ENCODE results near the gene RIPK3. TPM values are rescaled to one million over a fixed set of nuclear protein-coding genes. Genes with fewer than 3 reads are reported as not detected.
A peak's percentile ranks its signal among the peaks of the same experiment; 100 is the strongest.

Gene RIPK3
- total and polyA plus RNA-seq, 4 donors = 1.0 to 2.9 (median 1.9) TPM

DNA sequence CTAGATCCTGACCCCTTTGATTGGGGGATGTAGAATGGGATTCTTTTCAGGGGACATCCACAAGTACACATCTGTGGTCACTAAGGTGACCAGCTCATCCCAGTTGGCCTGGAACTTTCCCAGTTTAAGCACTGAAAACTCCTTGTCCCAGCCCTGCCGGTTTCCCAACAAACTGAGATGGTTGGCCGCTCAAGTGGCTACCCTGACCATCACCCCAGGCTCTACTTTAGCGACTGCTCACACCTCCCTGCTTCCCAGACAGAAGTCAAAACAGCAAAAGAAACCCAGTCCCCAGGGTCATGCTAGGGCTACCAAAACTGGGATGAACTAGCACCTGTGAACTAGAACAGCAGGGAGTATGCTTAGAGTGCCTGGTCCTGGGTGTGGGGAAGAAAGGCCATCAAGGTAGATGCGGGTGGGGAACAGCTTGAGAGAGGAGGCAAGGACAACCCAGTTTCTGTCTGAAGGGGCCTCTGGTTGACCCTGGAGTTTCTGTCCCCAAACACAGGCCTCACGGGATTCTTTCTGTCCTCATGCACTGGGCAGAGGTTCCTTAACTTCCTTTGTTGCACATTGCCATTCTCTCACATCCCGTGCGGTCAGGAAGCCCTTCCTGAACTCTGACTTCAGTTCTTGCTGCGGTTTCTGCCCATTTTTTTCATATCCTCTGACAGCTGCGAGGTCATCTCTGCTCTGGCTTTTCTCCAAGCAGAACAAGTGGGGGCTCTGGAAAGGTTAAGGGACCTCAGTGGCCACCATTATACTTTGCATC is 26.9 kb downstream of the RIPK3 start:
- H3K36me3 ChIP-seq (ENCODE audit: control insufficient read depth in 4 of 4, insufficient read depth in 3 of 4, low read depth in 1 of 4, low read length in 3 of 4) = no peaks in the 10 kb centered on the region
- TF ChIP-seq YY1 (IDR thresholded peaks at IDR 0.05) (peak; percentile 38), SP1 (IDR thresholded peaks at IDR 0.05) (peak; percentile 36), FOXA2 (IDR thresholded peaks at IDR 0.05) (no peak), ZBTB33 (IDR thresholded peaks at IDR 0.05) (no peak), NR2F2 (IDR thresholded peaks at IDR 0.05) (peak; percentile 85), RXRA (IDR thresholded peaks at IDR 0.05) (peak in 1 of 2 donors; percentile 45)
- TF ChIP-seq, protein P1, sequence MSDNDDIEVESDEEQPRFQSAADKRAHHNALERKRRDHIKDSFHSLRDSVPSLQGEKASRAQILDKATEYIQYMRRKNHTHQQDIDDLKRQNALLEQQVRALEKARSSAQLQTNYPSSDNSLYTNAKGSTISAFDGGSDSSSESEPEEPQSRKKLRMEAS (IDR thresholded peaks at IDR 0.05) = peak; percentile 49
- H3K4me1 ChIP-seq (ENCODE audit: control insufficient read depth in 4 of 4, insufficient read depth in 4 of 4, low read length in 3 of 4) = peaks cover 27 to 50% (median 37%) of the 10 kb centered on the region in 4 donors
- DNase-seq (ENCODE audit: low spot score) = no peak
- peak overlapping the region; percentile 92 to 97 for H3K27ac ChIP-seq (ENCODE audit: low read depth in 1 of 2, low read length in 2 of 2)
- 76% methylated on average over 9 of the region's 9 CpGs for WGBS
- no peak overlapping the region for H3K4me3 ChIP-seq (ENCODE audit: low read depth in 1 of 3, low read length in 3 of 3)
- H3K9ac ChIP-seq (ENCODE audit: low read depth in 1 of 2, low read length in 2 of 2) = peak overlapping the region in 1 of 2 donors; percentile 15
- no peaks in the 10 kb centered on the region for H3K9me3 ChIP-seq (ENCODE audit: control insufficient read depth in 4 of 4, low read length in 3 of 4)
- H3K27me3 ChIP-seq (ENCODE audit: control insufficient read depth in 4 of 4, insufficient read depth in 4 of 4, low read length in 3 of 4) = no peaks in the 10 kb centered on the region

DNA sequence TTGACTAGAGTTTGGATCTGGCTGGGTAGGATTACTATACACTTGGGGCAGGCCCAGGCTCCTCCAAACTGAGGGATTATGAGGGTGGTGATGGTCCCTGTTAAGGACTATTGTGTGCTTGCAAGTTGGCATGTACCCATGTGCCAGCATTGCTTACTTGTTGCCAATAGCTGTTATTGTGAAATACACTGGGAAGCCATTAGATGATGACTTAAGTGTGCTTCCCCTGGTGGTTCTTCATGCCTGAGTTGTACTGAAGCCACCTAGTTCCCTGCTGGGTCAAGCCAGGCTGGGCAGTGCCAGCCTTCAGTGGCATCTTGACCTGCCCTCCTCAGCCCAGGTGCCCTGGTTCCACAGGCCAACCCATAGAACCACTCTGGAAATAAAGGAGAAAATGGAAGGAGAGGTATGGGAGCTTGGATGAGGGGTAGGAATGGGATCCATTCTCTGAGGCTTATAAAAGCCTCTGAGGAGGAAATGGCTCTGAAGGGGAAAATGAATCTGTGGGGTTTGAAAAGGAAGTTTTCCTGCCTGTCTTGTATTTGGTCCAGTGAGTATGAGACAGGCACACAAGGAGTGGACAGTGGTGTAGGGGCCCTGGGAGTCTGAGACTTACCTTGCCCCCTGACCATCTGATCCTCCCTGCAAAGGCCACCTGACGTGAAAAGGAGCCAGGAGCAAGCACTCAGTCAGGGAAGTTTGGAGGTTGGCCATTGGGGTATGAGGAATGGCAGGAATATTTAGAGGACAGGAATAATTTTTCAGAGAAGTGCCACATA is 27.8 kb downstream of the RIPK3 start:
- Histone ChIP-seq H3K36me3 (ENCODE audit: control insufficient read depth in 4 of 4, insufficient read depth in 3 of 4, low read depth in 1 of 4, low read length in 3 of 4) (no peaks in the 10 kb centered on the region), H3K4me3 (ENCODE audit: low read depth in 1 of 3, low read length in 3 of 3) (peak overlapping the region in 1 of 3 donors; percentile 49), H3K27me3 (ENCODE audit: control insufficient read depth in 4 of 4, insufficient read depth in 4 of 4, low read length in 3 of 4) (no peaks in the 10 kb centered on the region), H3K9me3 (ENCODE audit: control insufficient read depth in 4 of 4, low read length in 3 of 4) (no peaks in the 10 kb centered on the region), H3K4me1 (ENCODE audit: control insufficient read depth in 4 of 4, insufficient read depth in 4 of 4, low read length in 3 of 4) (peaks cover 27 to 50% (median 39%) of the 10 kb centered on the region in 4 donors), H3K27ac (ENCODE audit: low read depth in 1 of 2, low read length in 2 of 2) (peak overlapping the region; percentile 92 to 97), H3K9ac (ENCODE audit: low read depth in 1 of 2, low read length in 2 of 2) (no peak overlapping the region)
- peak; percentile 93 for TF ChIP-seq YY1 (IDR thresholded peaks at IDR 0.05)
- TF ChIP-seq FOXA1 (IDR thresholded peaks at IDR 0.05) = no peak
- peak; percentile 6 for TF ChIP-seq SP1 (IDR thresholded peaks at IDR 0.05)
- no peak for TF ChIP-seq REST (IDR thresholded peaks at IDR 0.05)
- TF ChIP-seq NR2F2 (IDR thresholded peaks at IDR 0.05) = no peak
- TF ChIP-seq ATF3 (IDR thresholded peaks at IDR 0.05) = no peak
- TF ChIP-seq RXRA (IDR thresholded peaks at IDR 0.05) = no peak
- TF ChIP-seq JUND (IDR thresholded peaks at IDR 0.05) = no peak
- no peak for TF ChIP-seq RAD21 (IDR thresholded peaks at IDR 0.05)
- TF ChIP-seq FOXA2 (IDR thresholded peaks at IDR 0.05) = no peak
- no peak for TF ChIP-seq CTCF (IDR thresholded peaks at IDR 0.05; ENCODE audit: low read depth, low read length, missing input control)
- no peak for TF ChIP-seq GABPA (IDR thresholded peaks at IDR 0.05 in 1 of 2, conservative IDR thresholded peaks at IDR 0.05 in 1 of 2)
- TF ChIP-seq, protein P1 (IDR thresholded peaks at IDR 0.05) = no peak
- TF ChIP-seq HNF4G (IDR thresholded peaks at IDR 0.05) = no peak
- peak; percentile 14 to 16 for TF ChIP-seq HNF4A (conservative IDR thresholded peaks at IDR 0.05)
- TF ChIP-seq ZBTB33 (IDR thresholded peaks at IDR 0.05) = no peak
- no peak for TF ChIP-seq EGR1 (IDR thresholded peaks at IDR 0.05; ENCODE audit: low read depth in 2 of 2)
- no peak for TF ChIP-seq TAF1 (conservative IDR thresholded peaks at IDR 0.05)
- no peak for DNase-seq (ENCODE audit: low spot score)
- 92% methylated on average over 1 of the region's 1 CpG for WGBS

Measured in liver (tissue), 9 donors.